IMR-90 (cell line): ENCODE data around the gene GRAMD1A. TPM values are rescaled to one million over a fixed set of nuclear protein-coding genes. Genes with fewer than 3 reads are reported as not detected.

Source experiments
- ATAC-seq: fragments of 200-7000 bp; cut with Tn5 transposase; 2 replicates; pipeline ENCODE4 v1.9.1; 2020; ENCODE audit warnings: low read depth, mild to moderate bottlenecking, moderate library complexity
- BruUV-seq: library from RNA; stranded (reverse); fragments of 400-500 nt; replicated peaks from 2 replicates; lab custom pipeline; 2021; lab: Mats Ljungman, UMichigan
- CTCF ChIA-PET: fragments of 300-600 bp; formaldehyde crosslinking; extraction: SDS; loops from one replicate; lab custom pipeline; 2021; ENCODE audit warnings: antibody characterized with exemption; lab: Yijun Ruan, JAX
- POLR2A ChIA-PET: fragments of 300-600 bp; sonication (Branson Sonifier 250); formaldehyde crosslinking; loops from one replicate; lab custom pipeline; 2022; ENCODE audit warnings: antibody characterized with exemption; ENCODE audit not compliant: unreplicated experiment; lab: Charles Lee
- DNase-seq: peaks from one replicate; pipeline ENCODE4 v3.0.0; 2013
- H2AFZ ChIP-seq: replicated peaks from 2 replicates; pipeline ENCODE3; 2013; ENCODE audit warnings: low read length, mild to moderate bottlenecking; ENCODE audit not compliant: poor library complexity
- H2AK5ac ChIP-seq: 2 replicates; pipeline ENCODE4 v1.6.1; 2013; ENCODE audit warnings: low read depth, low read length, inconsistent platforms
- H2AK9ac ChIP-seq: replicated peaks from 2 replicates; pipeline ENCODE3; 2013; ENCODE audit warnings: mild to moderate bottlenecking, low read depth, low read length, moderate library complexity; ENCODE audit not compliant: poor library complexity
- H2BK120ac ChIP-seq: 2 replicates; pipeline ENCODE4 v1.6.1; 2013; ENCODE audit warnings: low read depth, low read length, inconsistent platforms
- H2BK15ac ChIP-seq: 3 replicates; pipeline ENCODE4 v1.6.1; 2013; ENCODE audit warnings: low read depth, low read length, inconsistent platforms
- H2BK20ac ChIP-seq: 2 replicates; pipeline ENCODE4 v1.6.1; 2013; ENCODE audit warnings: low read depth, mild to moderate bottlenecking, inconsistent platforms, low read length, moderate library complexity
- H2BK5ac ChIP-seq: 2 replicates; pipeline ENCODE4 v1.6.1; 2013; ENCODE audit warnings: mild to moderate bottlenecking, low read depth, low read length, inconsistent platforms; ENCODE audit not compliant: poor library complexity, severe bottlenecking
- H3K14ac ChIP-seq: replicated peaks from 2 replicates; pipeline ENCODE4 v1.6.1; 2013; ENCODE audit warnings: low read depth, low read length, inconsistent platforms
- H3K18ac ChIP-seq: 2 replicates; pipeline ENCODE4 v1.6.1; 2013; ENCODE audit warnings: low read depth, low read length, control low read depth
- H3K23ac ChIP-seq: 2 replicates; pipeline ENCODE4 v1.6.1; 2013; ENCODE audit warnings: low read depth, low read length, inconsistent platforms
- H3K27ac ChIP-seq: 2 replicates; pipeline ENCODE4 v1.5.1; 2013; ENCODE audit warnings: mild to moderate bottlenecking, control low read depth, low read length; ENCODE audit not compliant: insufficient read depth
- H3K27me3 ChIP-seq: 2 replicates; pipeline ENCODE4 v1.6.1; 2013; ENCODE audit warnings: low read length; ENCODE audit not compliant: control insufficient read depth, insufficient read depth
- H3K36me3 ChIP-seq: 2 replicates; pipeline ENCODE4 v1.6.1; 2013; ENCODE audit warnings: low read length, mixed read lengths; ENCODE audit not compliant: control insufficient read depth, insufficient read depth
- H3K4ac ChIP-seq: 2 replicates; pipeline ENCODE4 v1.6.1; 2013; ENCODE audit warnings: low read depth, low read length, inconsistent platforms
- H3K4me1 ChIP-seq: 2 replicates; pipeline ENCODE4 v1.6.1; 2013; ENCODE audit warnings: low read length, mixed read lengths; ENCODE audit not compliant: control insufficient read depth, insufficient read depth
- H3K4me2 ChIP-seq: 2 replicates; pipeline ENCODE4 v1.6.1; 2013; ENCODE audit warnings: low read depth, mild to moderate bottlenecking, control low read depth, low read length, moderate library complexity
- H3K4me3 ChIP-seq: 2 replicates; pipeline ENCODE4 v1.5.1; 2013; ENCODE audit warnings: low read depth, mild to moderate bottlenecking, control low read depth, low read length, moderate library complexity; ENCODE audit not compliant: insufficient read depth
- H3K56ac ChIP-seq: 2 replicates; pipeline ENCODE4 v1.6.1; 2013; ENCODE audit warnings: low read length, inconsistent platforms; ENCODE audit not compliant: insufficient read depth; ENCODE audit errors: extremely low read depth
- H3K79me1 ChIP-seq, 2 experiments: 2 replicates each; pipeline ENCODE4 v1.6.1; 2013; ENCODE audit warnings: low read length in 2 of 2, inconsistent platforms in 1 of 2, low read depth in 1 of 2
- H3K9ac ChIP-seq: 2 replicates; pipeline ENCODE4 v1.6.1; 2013; ENCODE audit warnings: low read depth, low read length, control low read depth
- H3K9me1 ChIP-seq: 2 replicates; pipeline ENCODE4 v1.6.1; 2013; ENCODE audit warnings: low read length, inconsistent platforms; ENCODE audit not compliant: insufficient read depth
- H3K9me3 ChIP-seq: 2 replicates; pipeline ENCODE4 v1.6.1; 2013; ENCODE audit warnings: low read length; ENCODE audit not compliant: control insufficient read depth, insufficient read depth
- H4K20me1 ChIP-seq: 2 replicates; pipeline ENCODE4 v1.6.1; 2013; ENCODE audit warnings: low read length, inconsistent platforms; ENCODE audit not compliant: insufficient read depth
- H4K5ac ChIP-seq: 2 replicates; pipeline ENCODE4 v1.6.1; 2013; ENCODE audit warnings: mild to moderate bottlenecking, low read depth, low read length, control low read depth
- H4K8ac ChIP-seq, 2 experiments: 2 replicates each; pipeline ENCODE4 v1.6.1; 2013; ENCODE audit warnings: low read depth in 2 of 2, low read length in 2 of 2, control low read depth in 1 of 2, inconsistent platforms in 1 of 2
- H4K91ac ChIP-seq: 2 replicates; pipeline ENCODE4 v1.6.1; 2013; ENCODE audit warnings: low read depth, low read length, inconsistent platforms; ENCODE audit not compliant: insufficient read depth
- BHLHE40 ChIP-seq: fragments of 150-350 bp; IDR thresholded peaks from 2 replicates; pipeline ENCODE4 v1.6.1; 2016; ENCODE audit warnings: mild to moderate bottlenecking, low read depth, low read length
- CEBPB ChIP-seq: IDR thresholded peaks from 2 replicates; pipeline ENCODE4 v1.6.1; 2012; ENCODE audit warnings: low read depth, low read length, improper control_type of control experiment
- CHD1 ChIP-seq: IDR thresholded peaks from 2 replicates; pipeline ENCODE4 v1.6.1; 2012; ENCODE audit warnings: low read depth, low read length, improper control_type of control experiment
- FOS ChIP-seq: fragments of 150-350 bp; IDR thresholded peaks from 2 replicates; pipeline ENCODE4 v1.6.1; 2016; ENCODE audit warnings: low read depth, low read length
- MAFK ChIP-seq: IDR thresholded peaks from 2 replicates; pipeline ENCODE4 v1.6.1; 2012; ENCODE audit warnings: low read depth, low read length, improper control_type of control experiment
- MAZ ChIP-seq: IDR thresholded peaks from 2 replicates; pipeline ENCODE4 v1.6.1; 2012; ENCODE audit warnings: low read depth, mild to moderate bottlenecking, low read length, improper control_type of control experiment, moderate library complexity, borderline replicate concordance
- MXI1 ChIP-seq: IDR thresholded peaks from 2 replicates; pipeline ENCODE4 v1.6.1; 2012; ENCODE audit warnings: low read depth, mild to moderate bottlenecking, low read length, moderate library complexity, borderline replicate concordance
- NFE2L2 ChIP-seq: fragments of 150-350 bp; IDR thresholded peaks from 2 replicates; pipeline ENCODE4 v1.6.1; 2016; ENCODE audit warnings: low read depth, mild to moderate bottlenecking, low read length
- POLR2A ChIP-seq: IDR thresholded peaks from 2 replicates; pipeline ENCODE4 v1.6.1; 2012; ENCODE audit warnings: mild to moderate bottlenecking, low read depth, low read length
- RAD21 ChIP-seq: IDR thresholded peaks from 2 replicates; pipeline ENCODE4 v1.6.1; 2012; ENCODE audit warnings: low read length, improper control_type of control experiment
- RCOR1 ChIP-seq: IDR thresholded peaks from 2 replicates; pipeline ENCODE4 v1.6.1; 2012; ENCODE audit warnings: mild to moderate bottlenecking, low read length, improper control_type of control experiment; ENCODE audit not compliant: insufficient replicate concordance
- RFX5 ChIP-seq: IDR thresholded peaks from 2 replicates; pipeline ENCODE4 v1.8.0; 2012; ENCODE audit warnings: low read depth, mild to moderate bottlenecking, low read length, moderate library complexity
- SMC3 ChIP-seq: fragments of 150-350 bp; IDR thresholded peaks from 2 replicates; pipeline ENCODE4 v1.6.1; 2016; ENCODE audit warnings: low read depth, mild to moderate bottlenecking, antibody characterized with exemption, low read length, moderate library complexity
- WGBS, 2 experiments: methylation state at CpG; one replicate each; pipeline versions ENCODE4 v1.1.5 to v1.1.7; 2013; ENCODE audit warnings: missing lambda C conversion rate in 2 of 2; ENCODE audit not compliant: insufficient read length in 1 of 2; ENCODE audit errors: extremely low coverage in 2 of 2; 5-methylcytosine and 5-hydroxymethylcytosine counted together
- dilution Hi-C: fragments of 300-500 bp; cut with HindIII; formaldehyde crosslinking; loops from one replicate; pipeline ENCODE4 v1.14.3; 2018; ENCODE audit warnings: low sequenced_read_pairs; ENCODE audit not compliant: unreplicated experiment
- in situ Hi-C: fragments of 300-500 bp; cut with MboI; formaldehyde crosslinking; loops from 3 replicates; pipeline ENCODE4 v1.14.3; 2019; ENCODE audit warnings: low sequenced_read_pairs, inconsistent platforms, mixed read lengths
- intact Hi-C: fragments of 100-400 bp; cut with micrococcal nuclease; formaldehyde crosslinking; loops from 2 replicates; pipeline ENCODE4 v1.10.0; 2022
- polyA plus RNA-seq, 3 experiments: library from polyadenylated mRNA; depleted of rRNA; stranded (reverse); fragments of >200 nt; gene quantifications; 2 replicates each; pipeline ENCODE4 v1.2.3, GENCODE V29; 2012; ENCODE audit warnings: low replicate concordance in 1 of 3
- total RNA-seq: library from RNA; depleted of rRNA; stranded (reverse); fragments of >200 nt; gene quantifications from 2 replicates; pipeline ENCODE4 v1.2.3, GENCODE V29; 2012
- TF ChIP-seq, protein P1 (sequence below): conservative IDR thresholded peaks from 2 replicates; pipeline ENCODE4 v1.5.1; 2012; ENCODE audit warnings: mild to moderate bottlenecking, low read depth, low read length, improper control_type of control experiment
- TF ChIP-seq, protein P2 (sequence below): fragments of 150-350 bp; IDR thresholded peaks from 2 replicates; pipeline ENCODE4 v1.6.1; 2016; ENCODE audit warnings: low read depth, mild to moderate bottlenecking, low read length, moderate library complexity, borderline replicate concordance
- TF ChIP-seq, protein P3 (sequence below): fragments of 150-350 bp; IDR thresholded peaks from 2 replicates; pipeline ENCODE4 v1.6.1; 2017; ENCODE audit warnings: mild to moderate bottlenecking, antibody characterized with exemption, low read length, low read depth

Gene GRAMD1A
- total and polyA plus RNA-seq, 2 of the 4 experiments (the other 2 are of a cell fraction): 11.1 to 63.0 TPM

DNA sequence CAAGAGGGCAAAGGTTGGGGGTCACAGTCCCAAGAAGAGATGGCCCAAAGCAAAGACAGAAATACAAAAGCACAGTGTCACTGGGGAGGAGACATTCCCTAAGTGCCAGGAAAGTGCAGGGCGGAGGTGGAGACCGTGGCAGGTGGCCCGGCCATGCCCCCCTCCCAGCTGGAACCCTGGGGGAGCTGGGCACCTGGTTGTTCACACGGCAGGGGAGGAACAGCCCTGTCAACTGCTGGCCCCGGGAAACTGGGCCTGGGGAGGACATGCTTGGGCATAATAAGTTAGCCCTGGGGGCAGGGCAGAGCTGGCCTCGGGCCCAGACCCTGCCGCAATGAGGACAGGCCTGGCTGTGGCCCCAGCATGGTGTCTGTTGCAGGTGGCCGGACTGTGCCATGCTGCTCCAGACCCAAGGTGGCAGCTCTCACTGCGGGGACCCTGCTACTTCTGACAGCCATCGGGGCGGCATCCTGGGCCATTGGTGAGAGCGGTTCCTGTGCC is 48.8 kb downstream of the GRAMD1A start:
- H3K9me3 ChIP-seq: no peaks in the 10 kb centered on the region
- CTCF ChIA-PET: no interaction called here
- no peak overlapping the region for H3K9ac ChIP-seq
- H2BK20ac ChIP-seq: no peak overlapping the region
- no peaks in the 10 kb centered on the region for H3K79me1 ChIP-seq
- no peak overlapping the region for H3K14ac ChIP-seq
- TF ChIP-seq CEBPB (no peak), MAFK (no peak), SMC3 (no peak), FOS (no peak), CHD1 (no peak), MAZ (no peak), MXI1 (no peak), RAD21 (no peak), NFE2L2 (no peak), BHLHE40 (no peak), RFX5 (no peak), POLR2A (no peak), RCOR1 (no peak)
- TF ChIP-seq, protein P1, sequence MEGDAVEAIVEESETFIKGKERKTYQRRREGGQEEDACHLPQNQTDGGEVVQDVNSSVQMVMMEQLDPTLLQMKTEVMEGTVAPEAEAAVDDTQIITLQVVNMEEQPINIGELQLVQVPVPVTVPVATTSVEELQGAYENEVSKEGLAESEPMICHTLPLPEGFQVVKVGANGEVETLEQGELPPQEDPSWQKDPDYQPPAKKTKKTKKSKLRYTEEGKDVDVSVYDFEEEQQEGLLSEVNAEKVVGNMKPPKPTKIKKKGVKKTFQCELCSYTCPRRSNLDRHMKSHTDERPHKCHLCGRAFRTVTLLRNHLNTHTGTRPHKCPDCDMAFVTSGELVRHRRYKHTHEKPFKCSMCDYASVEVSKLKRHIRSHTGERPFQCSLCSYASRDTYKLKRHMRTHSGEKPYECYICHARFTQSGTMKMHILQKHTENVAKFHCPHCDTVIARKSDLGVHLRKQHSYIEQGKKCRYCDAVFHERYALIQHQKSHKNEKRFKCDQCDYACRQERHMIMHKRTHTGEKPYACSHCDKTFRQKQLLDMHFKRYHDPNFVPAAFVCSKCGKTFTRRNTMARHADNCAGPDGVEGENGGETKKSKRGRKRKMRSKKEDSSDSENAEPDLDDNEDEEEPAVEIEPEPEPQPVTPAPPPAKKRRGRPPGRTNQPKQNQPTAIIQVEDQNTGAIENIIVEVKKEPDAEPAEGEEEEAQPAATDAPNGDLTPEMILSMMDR: no peak
- TF ChIP-seq, protein P2, sequence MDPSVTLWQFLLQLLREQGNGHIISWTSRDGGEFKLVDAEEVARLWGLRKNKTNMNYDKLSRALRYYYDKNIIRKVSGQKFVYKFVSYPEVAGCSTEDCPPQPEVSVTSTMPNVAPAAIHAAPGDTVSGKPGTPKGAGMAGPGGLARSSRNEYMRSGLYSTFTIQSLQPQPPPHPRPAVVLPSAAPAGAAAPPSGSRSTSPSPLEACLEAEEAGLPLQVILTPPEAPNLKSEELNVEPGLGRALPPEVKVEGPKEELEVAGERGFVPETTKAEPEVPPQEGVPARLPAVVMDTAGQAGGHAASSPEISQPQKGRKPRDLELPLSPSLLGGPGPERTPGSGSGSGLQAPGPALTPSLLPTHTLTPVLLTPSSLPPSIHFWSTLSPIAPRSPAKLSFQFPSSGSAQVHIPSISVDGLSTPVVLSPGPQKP: no peak
- TF ChIP-seq, protein P3, sequence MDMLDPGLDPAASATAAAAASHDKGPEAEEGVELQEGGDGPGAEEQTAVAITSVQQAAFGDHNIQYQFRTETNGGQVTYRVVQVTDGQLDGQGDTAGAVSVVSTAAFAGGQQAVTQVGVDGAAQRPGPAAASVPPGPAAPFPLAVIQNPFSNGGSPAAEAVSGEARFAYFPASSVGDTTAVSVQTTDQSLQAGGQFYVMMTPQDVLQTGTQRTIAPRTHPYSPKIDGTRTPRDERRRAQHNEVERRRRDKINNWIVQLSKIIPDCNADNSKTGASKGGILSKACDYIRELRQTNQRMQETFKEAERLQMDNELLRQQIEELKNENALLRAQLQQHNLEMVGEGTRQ: no peak
- H4K5ac ChIP-seq: no peak overlapping the region
- POLR2A ChIA-PET: no interaction called here
- ATAC-seq (no peak), DNase-seq (no peak)
- H3K4me1 ChIP-seq: no peaks in the 10 kb centered on the region
- no peak overlapping the region for H3K27ac ChIP-seq
- no peak overlapping the region for H3K4me2 ChIP-seq
- H4K8ac ChIP-seq: no peak overlapping the region
- H3K4me3 ChIP-seq: no peak overlapping the region
- in situ Hi-C loops: no loop called here
- no peak overlapping the region for H2BK5ac ChIP-seq
- peaks cover 16% of the 10 kb centered on the region for H3K27me3 ChIP-seq
- intact Hi-C loops: no loop called here
- H2BK120ac ChIP-seq: no peak overlapping the region
- H2AFZ ChIP-seq: no peak overlapping the region
- H2AK5ac ChIP-seq: no peak overlapping the region
- no peak overlapping the region for H3K23ac ChIP-seq
- H2AK9ac ChIP-seq: no peak overlapping the region
- no peaks in the 10 kb centered on the region for H4K20me1 ChIP-seq
- H3K4ac ChIP-seq: no peak overlapping the region
- H2BK15ac ChIP-seq: no peak overlapping the region
- H3K56ac ChIP-seq: no peak overlapping the region
- dilution Hi-C loops: no loop called here
- H3K36me3 ChIP-seq: no peaks in the 10 kb centered on the region
- no TSS peak for BruUV-seq
- H4K91ac ChIP-seq: no peak overlapping the region
- H3K9me1 ChIP-seq: no peaks in the 10 kb centered on the region
- no peak overlapping the region for H3K18ac ChIP-seq
- 41% methylated on average over 6 of the region's 12 CpGs; no CpG with 5 or more reads in 1 of the 2 experiments for WGBS, 2 experiments
